Pancreas (tissue), 10 donors: Measurements from ENCODE around the gene SMIM12. TPM values are rescaled to one million over a fixed set of nuclear protein-coding genes. Genes with fewer than 3 reads are reported as not detected.

Experiments used
- ATAC-seq, 4 donors: fragments of 200-7000 bp; cut with Tn5 transposase; one replicate each; pipeline versions ENCODE4 v1.8.0 to v1.9.1; 2020; ENCODE audit warnings: mild to moderate bottlenecking in 4 of 4, moderate library complexity in 4 of 4
- DNase-seq, 6 donors: peaks; one replicate each; pipeline ENCODE4 v3.0.0-alpha.2; 2020
- FAIRE-seq: peaks from 2 replicates; lab custom pipeline; 2012; peaks lifted over from hg19 to GRCh38; lab: Jason Lieb, UNC
- H3K27ac ChIP-seq, 4 donors: fragments of 200-600 bp; sonication (generic); 1 replicate in 3 of 4; 2 replicates in 1 of 4; pipeline versions ENCODE4 v1.5.0 to v1.8.0; 2020
- H3K27me3 ChIP-seq, 4 donors: fragments of 200-600 bp; one replicate each; pipeline ENCODE4 v1.8.0; 2021
- H3K36me3 ChIP-seq, 3 donors: fragments of 200-600 bp; sonication (generic) in 1 of 3; one replicate each; pipeline versions ENCODE4 v1.5.0 to v1.8.0; 2020 to 2021
- H3K4me1 ChIP-seq, 3 donors: fragments of 200-600 bp; one replicate each; pipeline ENCODE4 v1.8.0; 2021
- H3K4me3 ChIP-seq, 4 donors: fragments of 200-600 bp; sonication (generic) in 2 of 4; one replicate each; pipeline versions ENCODE4 v1.5.0 to v1.8.0; 2020 to 2021
- H3K9me3 ChIP-seq, 4 donors: fragments of 200-600 bp; one replicate each; pipeline ENCODE4 v1.8.0; 2021
- WGBS, 2 donors: extraction: QIAGEN DNeasy Blood & Tissue Kit; methylation state at CpG; one replicate each; pipeline ENCODE4 v1.1.7; 2013; 5-methylcytosine and 5-hydroxymethylcytosine counted together
- intact Hi-C, 3 donors: fragments of 100-400 bp; cut with DNase I; formaldehyde crosslinking; loops; one replicate each; pipeline versions ENCODE4 v1.11.1 to v1.14.2; 2022
- polyA plus RNA-seq, 2 donors: library from polyadenylated mRNA; stranded (reverse); fragments of 200-250 nt; gene quantifications; one replicate each; pipeline ENCODE4 v1.2.3, GENCODE V29; 2013
- total RNA-seq, 6 donors: library from RNA; stranded (reverse); fragmentation: NEBNext Ultra II Directional in 4 of 6; extraction: Animal tissue kit (Norgen Biotek cat#: 25700) in 4 of 6; gene quantifications; one replicate each; pipeline versions ENCODE4 v1.2.1 to v1.2.4, GENCODE V29; 2021 to 2023
- TF ChIP-seq, protein P1 (sequence below), 4 donors: fragments of 200-600 bp; sonication (generic) in 3 of 4; IDR thresholded peaks; one replicate each; pipeline versions ENCODE4 v1.5.0 to v1.8.0; 2021; ENCODE audit warnings: antibody characterized with exemption in 4 of 4
- donor health status: healthy with polysubstance abuse.
- donor health status: DM: no; HTN: no; CAD: no; lungs with moderate emphysema.
- donor health status: DM: no; HTN: no; CAD: no.
- donor health status: control.
- donor health status: control.
- donor health status: Bipolar disorder and iron deficiency.
- donor health status: DM: yes; HTN: yes; CAD: no.
- donor health status: DM: no; HTN: no; CAD: no.
- donor health status: DM: no; HTN: no; CAD: no.
- donor health status: DM: yes; HTN: yes; CAD: no.

SMIM12 gene
- total and polyA plus RNA-seq, 8 donors = 6.2 to 18.5 (median 14.3) TPM

DNA sequence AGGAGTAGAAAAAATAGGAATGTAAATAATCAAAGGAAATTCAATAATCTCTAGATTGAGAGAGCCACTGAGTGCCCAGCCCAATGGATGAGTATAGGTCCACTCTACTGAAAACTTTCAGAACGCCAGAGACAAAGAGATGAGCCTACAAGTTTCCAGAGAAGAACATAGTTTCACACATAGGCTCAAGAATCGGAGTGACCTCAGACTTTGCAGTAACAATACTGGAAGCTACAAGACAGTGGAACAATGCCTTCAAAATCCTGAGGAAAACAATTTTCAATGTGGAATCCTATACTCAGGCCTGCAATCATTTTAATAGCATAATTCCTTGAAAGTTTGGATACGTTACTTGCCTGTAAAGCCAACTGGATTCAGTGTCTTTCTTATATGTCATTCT is 55.8 kb downstream of the SMIM12 start:
- no peaks in the 10 kb centered on the region for H3K9me3 ChIP-seq
- H3K4me1 ChIP-seq = no peaks in the 10 kb centered on the region
- no peaks in the 10 kb centered on the region for H3K27me3 ChIP-seq
- H3K27ac ChIP-seq = no peak overlapping the region
- DNase-seq = no peak
- TF ChIP-seq, protein P1, sequence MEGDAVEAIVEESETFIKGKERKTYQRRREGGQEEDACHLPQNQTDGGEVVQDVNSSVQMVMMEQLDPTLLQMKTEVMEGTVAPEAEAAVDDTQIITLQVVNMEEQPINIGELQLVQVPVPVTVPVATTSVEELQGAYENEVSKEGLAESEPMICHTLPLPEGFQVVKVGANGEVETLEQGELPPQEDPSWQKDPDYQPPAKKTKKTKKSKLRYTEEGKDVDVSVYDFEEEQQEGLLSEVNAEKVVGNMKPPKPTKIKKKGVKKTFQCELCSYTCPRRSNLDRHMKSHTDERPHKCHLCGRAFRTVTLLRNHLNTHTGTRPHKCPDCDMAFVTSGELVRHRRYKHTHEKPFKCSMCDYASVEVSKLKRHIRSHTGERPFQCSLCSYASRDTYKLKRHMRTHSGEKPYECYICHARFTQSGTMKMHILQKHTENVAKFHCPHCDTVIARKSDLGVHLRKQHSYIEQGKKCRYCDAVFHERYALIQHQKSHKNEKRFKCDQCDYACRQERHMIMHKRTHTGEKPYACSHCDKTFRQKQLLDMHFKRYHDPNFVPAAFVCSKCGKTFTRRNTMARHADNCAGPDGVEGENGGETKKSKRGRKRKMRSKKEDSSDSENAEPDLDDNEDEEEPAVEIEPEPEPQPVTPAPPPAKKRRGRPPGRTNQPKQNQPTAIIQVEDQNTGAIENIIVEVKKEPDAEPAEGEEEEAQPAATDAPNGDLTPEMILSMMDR (IDR thresholded peaks at IDR 0.05) = no peak
- H3K4me3 ChIP-seq = no peak overlapping the region
- H3K36me3 ChIP-seq = no peaks in the 10 kb centered on the region
- 98% methylated on average over 3 of the region's 3 CpGs for WGBS, 2 donors
- intact Hi-C loops = no loop called here
- no peak for FAIRE-seq
- ATAC-seq = no peak

Other genes with a start within 250 kb of the SMIM12 start
- not detected for gene GJB5, start 104.7 kb downstream of the SMIM12 start, total RNA-seq
- not detected for gene GJB5, start 104.7 kb downstream of the SMIM12 start, polyA plus RNA-seq
- under 1 TPM in 1 of 6 donors, not detected in 5; 0.12 TPM for gene GJB4, start 100.0 kb downstream of the SMIM12 start, total RNA-seq
- not detected for gene GJB4, start 100.0 kb downstream of the SMIM12 start, polyA plus RNA-seq
- gene GJB3, start 78.5 kb downstream of the SMIM12 start, total RNA-seq = under 1 TPM in 5 of 6 donors, not detected in 1; 0.09 to 0.72 (median 0.20) TPM
- gene GJB3, start 78.5 kb downstream of the SMIM12 start, polyA plus RNA-seq = under 1 TPM; 0.14 to 0.15 TPM
- gene GJA4, start 66.8 kb downstream of the SMIM12 start, total RNA-seq = 1 to 10 TPM; 1.1 to 6.7 (median 1.4) TPM
- 1 to 10 TPM; 1.7 to 4.0 TPM for gene GJA4, start 66.8 kb downstream of the SMIM12 start, polyA plus RNA-seq
- gene DLGAP3, start 69.9 kb upstream of the SMIM12 start, total RNA-seq = 1 to 10 TPM in 3 of 6 donors, under 1 TPM in 3; 0.53 to 1.8 (median 1.3) TPM
- gene DLGAP3, start 69.9 kb upstream of the SMIM12 start, polyA plus RNA-seq = 1 to 10 TPM; 1.3 to 1.8 TPM
- 10 to 100 TPM; 10.7 to 21.5 (median 12.8) TPM for gene TMEM35B, start 125.6 kb upstream of the SMIM12 start, total RNA-seq
- 10 to 100 TPM; 14.5 to 33.8 TPM for gene TMEM35B, start 125.6 kb upstream of the SMIM12 start, polyA plus RNA-seq
- gene ZMYM6, start 172.2 kb upstream of the SMIM12 start, total RNA-seq = 10 to 100 TPM in 2 of 6 donors, 1 to 10 TPM in 4; 4.8 to 11.1 (median 7.0) TPM
- gene ZMYM6, start 172.2 kb upstream of the SMIM12 start, polyA plus RNA-seq = 10 to 100 TPM in 1 of 2 donors, 1 to 10 TPM in 1; 8.8 to 10.6 TPM
- gene ZMYM1, start 219.6 kb upstream of the SMIM12 start, total RNA-seq = 10 to 100 TPM in 1 of 6 donors, 1 to 10 TPM in 5; 2.5 to 10.1 (median 5.7) TPM
- gene ZMYM1, start 219.6 kb upstream of the SMIM12 start, polyA plus RNA-seq = 1 to 10 TPM; 3.1 to 3.6 TPM